Activated naive CD4-positive, alpha-beta T cell treated with anti-CD3 and anti-CD28 coated beads, Interleukin-2, amount 50 U/mL, for 72 hours (primary cell): ENCODE results near the gene HPGD. TPM values are rescaled to one million over a fixed set of nuclear protein-coding genes. Genes with fewer than 3 reads are reported as not detected.
A peak's percentile ranks its signal among the peaks of the same experiment; 100 is the strongest.
"Not testable (repeated sequence)": the region's sequence is repeated elsewhere in the genome, so short reads cannot be mapped to it uniquely, and the experiment has no call there.

Experiments
- ATAC-seq, 2 donors: fragments of 150-1000 bp; cut with Tn5 transposase; 2 replicates each; pipeline ENCODE4 v1.10.0; 2021; ENCODE audit warnings: mild to moderate bottlenecking in 2 of 2, moderate library complexity in 2 of 2
- DNase-seq, 2 donors: peaks; one replicate each; pipeline ENCODE4 v3.0.0; 2021 to 2022; ENCODE audit warnings: low spot score in 2 of 2
- H3K27ac Mint-ChIP-seq, 2 donors: one replicate each; pipeline ENCODE4 v1.8.0; 2022; ENCODE audit warnings: mild to moderate bottlenecking in 2 of 2, mixed read lengths in 2 of 2
- H3K36me3 Mint-ChIP-seq, 2 donors: one replicate each; pipeline ENCODE4 v1.8.0; 2022; ENCODE audit warnings: mixed read lengths in 2 of 2
- H3K9me3 Mint-ChIP-seq, 2 donors: one replicate each; pipeline ENCODE4 v1.8.0; 2022; ENCODE audit warnings: mixed read lengths in 2 of 2
- total RNA-seq, 2 donors: library from RNA; stranded (reverse); gene quantifications; one replicate each; pipeline ENCODE4 v1.2.3, GENCODE V29; 2022

Gene HPGD
- total RNA-seq, 2 donors from 2014 or later: 3.1 to 5.8 TPM

DNA sequence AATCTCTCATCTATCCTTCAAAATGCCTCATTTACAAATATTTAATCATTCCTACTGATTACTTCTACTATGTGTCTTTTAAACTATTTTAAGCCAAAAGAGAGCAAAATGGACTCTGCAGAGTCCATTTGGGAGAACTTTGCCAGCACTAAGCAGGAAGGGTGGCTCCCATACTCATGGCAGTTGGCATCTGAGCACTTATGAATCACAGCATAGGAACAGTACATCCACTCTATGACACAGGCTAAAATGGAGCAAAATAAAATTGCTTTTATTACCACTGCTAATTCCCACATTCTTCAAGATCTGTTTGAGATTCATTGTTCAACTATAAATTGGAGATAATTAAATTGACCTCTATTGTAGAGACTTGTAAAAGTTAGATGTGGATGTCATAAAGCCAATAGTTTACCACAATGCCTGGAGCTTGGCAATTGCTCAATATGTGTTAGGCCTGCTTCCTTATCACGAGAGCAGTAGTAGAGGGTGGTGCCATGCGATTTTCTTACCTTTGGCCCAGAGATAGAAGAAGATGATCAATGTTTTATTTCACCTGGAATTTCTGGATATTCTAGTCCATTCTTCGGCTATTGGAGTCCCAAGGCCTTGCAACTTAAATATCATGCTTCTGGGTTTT is 19.1 kb downstream of the HPGD start:
- DNase-seq (no peak), ATAC-seq (no peak)
- Mint-ChIP-seq H3K9me3 (no peaks in the 10 kb centered on the region), H3K36me3 (no peaks in the 10 kb centered on the region), H3K27ac (no peak overlapping the region)

DNA sequence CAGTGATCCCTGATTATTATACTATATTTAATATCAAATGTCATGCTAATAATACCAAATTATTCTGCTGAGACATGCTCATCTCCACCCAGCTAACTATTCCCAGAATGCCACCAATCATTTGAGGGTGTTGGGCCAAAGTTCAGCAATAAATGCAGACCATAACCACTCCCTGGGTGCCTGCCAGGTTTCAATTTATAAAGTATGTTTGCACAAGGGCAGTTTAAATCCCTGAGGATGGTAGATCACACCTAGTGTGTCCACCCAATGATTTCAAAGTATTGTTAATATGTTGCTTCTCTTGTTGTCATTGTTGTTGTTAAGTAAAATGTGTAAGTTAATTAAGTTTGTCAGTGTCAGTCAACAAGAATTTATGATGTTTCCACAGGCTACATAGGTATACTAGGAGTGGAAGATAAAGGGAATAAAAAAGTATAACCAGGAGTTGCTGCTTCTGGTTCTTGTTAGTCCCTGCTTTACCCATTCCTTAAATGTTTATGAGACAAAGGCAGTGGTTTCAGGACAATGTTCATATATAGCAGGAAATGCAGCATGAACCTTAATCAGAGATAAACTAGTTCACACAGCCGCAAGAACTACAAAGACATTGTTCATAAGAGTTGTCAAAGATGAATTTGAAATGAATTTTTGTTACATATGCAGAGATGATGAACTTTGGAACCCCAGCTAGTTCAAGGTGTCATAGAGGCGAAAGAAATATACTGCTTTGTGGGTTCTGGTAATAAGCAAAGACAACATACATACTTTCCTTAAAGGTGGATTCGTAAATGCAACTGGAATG is 25.5 kb downstream of the HPGD start:
- DNase-seq: no peak
- Mint-ChIP-seq H3K27ac (peak overlapping the region; percentile 30 to 75), H3K36me3 (no peaks in the 10 kb centered on the region), H3K9me3 (no peaks in the 10 kb centered on the region)
- no peak for ATAC-seq

DNA sequence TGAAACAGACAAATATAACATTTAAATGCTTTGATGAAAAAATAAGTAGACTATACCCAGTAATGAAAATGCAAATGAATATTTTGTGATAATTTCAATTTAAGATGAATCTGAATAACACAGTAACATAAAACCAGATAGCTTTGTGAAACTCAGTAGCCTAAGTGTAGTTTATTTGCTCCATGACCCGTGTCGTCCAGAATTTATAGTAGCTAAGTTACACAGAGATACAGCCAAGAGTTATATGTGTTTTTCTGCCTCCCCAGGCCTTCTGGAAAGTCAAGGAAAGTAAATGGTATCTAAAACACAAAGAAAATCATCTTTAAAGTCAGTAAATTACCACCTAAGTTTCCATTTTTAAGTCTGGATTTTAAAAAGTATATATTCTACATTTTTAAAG is 26.7 kb downstream of the HPGD start:
- ATAC-seq (no peak), DNase-seq (no peak)
- no peak overlapping the region for H3K27ac Mint-ChIP-seq
- no peaks in the 10 kb centered on the region for H3K9me3 Mint-ChIP-seq
- no peaks in the 10 kb centered on the region for H3K36me3 Mint-ChIP-seq

- Mint-ChIP-seq H3K27ac (peak overlapping the region in 1 of 2 donors; percentile 61), H3K36me3 (no peaks in the 10 kb centered on the region), H3K9me3 (no peaks in the 10 kb centered on the region)
- DNase-seq (no peak), ATAC-seq (peak in 1 of 2 donors; percentile 7)
These were observed 27.6 kb downstream of the HPGD start for GRCh38 chr4:174494726-174495125.

GRCh38 chr4:174494146-174494545 is 28.1 kb downstream of the HPGD start:
- DNase-seq (no peak), ATAC-seq (peak in 1 of 2 donors; percentile 88)
- Mint-ChIP-seq H3K27ac (peak overlapping the region in 1 of 2 donors; percentile 61), H3K36me3 (no peaks in the 10 kb centered on the region), H3K9me3 (no peaks in the 10 kb centered on the region)

DNA sequence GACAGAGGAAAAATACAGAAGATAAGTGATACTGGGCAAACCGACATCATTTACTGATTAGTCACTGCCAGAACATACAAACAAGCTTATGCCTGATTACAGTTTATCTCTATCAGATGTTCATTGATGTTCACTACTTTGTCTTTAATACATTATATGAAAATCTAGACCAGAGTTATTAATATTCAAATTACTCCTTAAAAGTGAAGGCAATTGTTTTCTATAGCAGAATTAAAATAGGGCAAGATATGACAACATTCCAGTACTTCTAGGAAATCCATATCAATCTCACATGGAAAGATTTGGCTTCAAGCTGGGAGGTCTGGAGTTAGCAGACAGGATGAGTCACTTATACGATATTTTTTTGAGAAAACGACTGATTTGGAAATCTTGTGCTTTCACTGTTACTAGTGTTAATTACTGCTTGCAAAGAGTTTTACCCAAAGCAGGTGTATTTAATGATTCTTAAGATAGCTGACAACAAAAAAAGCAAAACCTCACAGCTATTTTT is 31.8 kb downstream of the HPGD start:
- Mint-ChIP-seq H3K36me3 (no peaks in the 10 kb centered on the region), H3K27ac (no peak overlapping the region), H3K9me3 (no peaks in the 10 kb centered on the region)
- no peak for DNase-seq
- ATAC-seq: no peak

- H3K27ac Mint-ChIP-seq, ATAC-seq, H3K36me3 Mint-ChIP-seq, DNase-seq, H3K9me3 Mint-ChIP-seq: not testable (repeated sequence)
These were observed 33.9 kb downstream of the HPGD start for GRCh38 chr4:174488368-174488767.

GRCh38 chr4:174485025-174485424 is 37.3 kb downstream of the HPGD start:
- ATAC-seq: no peak

GRCh38 chr4:174483792-174484191 is 38.5 kb downstream of the HPGD start:
- H3K9me3 Mint-ChIP-seq: no peaks in the 10 kb centered on the region
- DNase-seq (no peak), ATAC-seq (no peak)
- no peaks in the 10 kb centered on the region for H3K36me3 Mint-ChIP-seq
- H3K27ac Mint-ChIP-seq: no peak overlapping the region

More at GRCh38 chr4:174485025-174485424, 37.3 kb downstream of the HPGD start:
- no peak overlapping the region for H3K27ac Mint-ChIP-seq
- no peaks in the 10 kb centered on the region for H3K9me3 Mint-ChIP-seq
- no peaks in the 10 kb centered on the region for H3K36me3 Mint-ChIP-seq
- DNase-seq: no peak

DNA sequence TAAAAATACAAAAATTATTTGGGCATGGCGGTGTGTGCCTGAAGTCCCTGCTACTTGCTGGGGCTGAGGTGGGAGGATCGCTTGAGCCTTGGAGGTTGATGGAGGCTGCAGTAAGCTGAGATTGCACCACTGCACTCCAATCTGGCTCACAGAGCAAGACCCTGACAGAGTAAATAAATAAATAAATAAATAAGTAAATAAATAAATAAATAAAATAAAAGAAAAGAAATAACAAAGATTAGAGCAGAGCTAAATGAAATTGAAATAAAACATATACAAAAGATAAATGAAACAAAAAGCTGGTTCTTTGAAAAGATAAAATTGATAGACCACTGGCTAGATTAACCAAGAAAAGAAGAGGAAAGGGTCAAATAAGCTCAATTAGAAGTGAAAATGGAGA is 43.1 kb downstream of the HPGD start:
- Mint-ChIP-seq H3K36me3 (no peaks in the 10 kb centered on the region), H3K27ac (no peak overlapping the region)

GRCh38 chr4:174475528-174475927 is 46.8 kb downstream of the HPGD start:
- no peaks in the 10 kb centered on the region for H3K36me3 Mint-ChIP-seq
- H3K9me3 Mint-ChIP-seq: peaks cover 0 to 5% of the 10 kb centered on the region in 2 donors
- ATAC-seq (no peak), DNase-seq (no peak)
- H3K27ac Mint-ChIP-seq: no peak overlapping the region

More for the DNA sequence above, 43.1 kb downstream of the HPGD start:
- no peak for ATAC-seq
- DNase-seq: no peak
- H3K9me3 Mint-ChIP-seq: peaks cover 0 to 5% of the 10 kb centered on the region in 2 donors

- DNase-seq: no peak
- no peak for ATAC-seq
- Mint-ChIP-seq H3K36me3 (no peaks in the 10 kb centered on the region), H3K27ac (no peak overlapping the region), H3K9me3 (peaks cover 0 to 5% of the 10 kb centered on the region in 2 donors)
These were observed 47.7 kb downstream of the HPGD start for GRCh38 chr4:174474457-174475075.

DNA sequence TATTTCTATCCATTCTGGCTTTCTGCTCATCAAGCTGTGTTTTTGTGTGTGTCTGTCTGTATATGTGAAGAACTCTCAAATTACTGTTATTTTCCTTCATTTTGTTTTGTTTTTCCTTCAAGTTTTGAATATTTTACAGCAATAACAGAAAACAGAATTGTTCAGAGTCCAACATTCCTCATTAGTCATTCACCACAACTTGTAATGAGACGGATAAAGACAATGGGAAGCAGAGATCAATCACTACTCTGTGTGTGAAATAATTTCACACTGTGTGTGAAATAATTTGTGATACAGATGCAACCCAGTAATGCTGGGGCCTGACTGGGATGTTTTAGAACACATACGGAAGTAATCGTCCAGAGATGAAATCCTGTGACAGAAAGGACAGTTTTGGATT is 55.2 kb downstream of the HPGD start:
- ATAC-seq (no peak), DNase-seq (no peak)
- Mint-ChIP-seq H3K36me3 (no peaks in the 10 kb centered on the region), H3K9me3 (peaks cover 4 to 8% of the 10 kb centered on the region in 2 donors), H3K27ac (no peak overlapping the region)

GRCh38 chr4:174464949-174465348 is 57.3 kb downstream of the HPGD start:
- Mint-ChIP-seq H3K27ac (no peak overlapping the region), H3K9me3 (peaks cover 4 to 8% of the 10 kb centered on the region in 2 donors), H3K36me3 (peaks cover 0 to 6% of the 10 kb centered on the region in 2 donors)
- no peak for ATAC-seq
- DNase-seq: no peak

GRCh38 chr4:174461466-174462106 is 60.7 kb downstream of the HPGD start:
- ATAC-seq (no peak), DNase-seq (no peak)
- Mint-ChIP-seq H3K27ac (no peak overlapping the region), H3K9me3 (peaks cover 4 to 8% of the 10 kb centered on the region in 2 donors), H3K36me3 (peaks cover 0 to 6% of the 10 kb centered on the region in 2 donors)

- DNase-seq: no peak
- Mint-ChIP-seq H3K36me3 (peaks cover 0 to 6% of the 10 kb centered on the region in 2 donors), H3K9me3 (peaks cover 4 to 8% of the 10 kb centered on the region in 2 donors), H3K27ac (no peak overlapping the region)
- ATAC-seq: no peak
These were observed 61.6 kb downstream of the HPGD start for GRCh38 chr4:174460684-174461083.

DNA sequence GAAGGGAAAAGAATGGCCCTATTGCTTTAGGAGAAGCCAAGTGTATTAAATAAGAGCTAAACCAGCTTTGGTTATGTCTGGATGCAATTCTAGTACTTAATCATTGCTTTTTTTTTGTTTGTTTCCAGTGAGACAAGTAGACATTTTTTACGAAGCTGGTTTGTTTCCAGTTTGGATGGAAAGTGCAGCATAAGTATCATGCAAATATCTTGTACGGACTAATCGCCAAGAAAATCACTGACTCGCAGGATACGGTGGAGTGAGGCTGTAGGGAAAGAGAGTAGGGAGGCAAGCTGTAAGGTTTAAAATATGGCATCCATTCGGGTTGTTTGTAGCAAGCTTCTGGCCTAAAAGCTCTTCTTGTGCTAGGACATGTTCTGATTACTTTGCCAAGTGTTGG is 64.8 kb downstream of the HPGD start:
- Mint-ChIP-seq H3K9me3 (no peaks in the 10 kb centered on the region), H3K27ac (no peak overlapping the region), H3K36me3 (peaks cover 0 to 6% of the 10 kb centered on the region in 2 donors)
- DNase-seq: no peak
- no peak for ATAC-seq
